ENCODE data around the gene UNKL. TPM values are rescaled to one million over a fixed set of nuclear protein-coding genes. Genes with fewer than 3 reads are reported as not detected.
A peak's percentile ranks its signal among the peaks of the same experiment; 100 is the strongest.

Gene UNKL
- total RNA-seq, 4 donors from 2014 or later, result 15.2 to 86.4 (median 24.2) TPM

- Histone ChIP-seq H3K4me1 (peaks cover 10 to 19% (median 15%) of the 10 kb centered on the region in 4 donors), H3K4me3 (peak overlapping the region; percentile 25 to 60 (median 49)), H3K36me3 (peaks cover 0 to 7% (median 0%) of the 10 kb centered on the region in 4 donors), H3K9me3 (no peaks in the 10 kb centered on the region), H3K27me3 (no peaks in the 10 kb centered on the region), H3K27ac (peak overlapping the region; percentile 45 to 80 (median 60))
- TF ChIP-seq POLR2A (IDR thresholded peaks at IDR 0.05), result no peak
- TF ChIP-seq POLR2AphosphoS5 (IDR thresholded peaks at IDR 0.05), result peak in 1 of 3 donors; percentile 36
- TF ChIP-seq EP300 (IDR thresholded peaks at IDR 0.05; ENCODE audit: low read depth), result no peak
- no peak for TF ChIP-seq CTCF (IDR thresholded peaks at IDR 0.05)
- intact Hi-C loops (cut with DNase I; ENCODE audit: low total_unique reads) (no loop called here), in situ Hi-C loops (cut with MboI; ENCODE audit: low pct_ligation_motif_present in 1 of 4, low pct_unique_long_range_greater_than_20kb in 1 of 4, low sequenced_read_pairs in 3 of 4) (no loop called here)
- 13 to 50% methylated on average over 1 to 25 of the region's 31 CpGs for WGBS, 2 donors (ENCODE audit: low coverage in 1 of 2)
- peak; percentile 72 for DNase-seq
Observed at GRCh38 chr16:1378804-1379303, 35.6 kb downstream of the UNKL start.

GRCh38 chr16:1378087-1378803 is 36.3 kb downstream of the UNKL start:
- no peaks in the 10 kb centered on the region for H3K27me3 ChIP-seq
- peak overlapping the region in 1 of 4 donors; percentile 80 for H3K27ac ChIP-seq
- in situ Hi-C loops (cut with MboI; ENCODE audit: low pct_ligation_motif_present in 1 of 4, low pct_unique_long_range_greater_than_20kb in 1 of 4, low sequenced_read_pairs in 3 of 4) (no loop called here), intact Hi-C loops (cut with DNase I; ENCODE audit: low total_unique reads) (no loop called here)
- no peak for TF ChIP-seq POLR2A (IDR thresholded peaks at IDR 0.05)
- TF ChIP-seq CTCF (IDR thresholded peaks at IDR 0.05), result no peak
- TF ChIP-seq POLR2AphosphoS5 (IDR thresholded peaks at IDR 0.05), result no peak
- TF ChIP-seq EP300 (IDR thresholded peaks at IDR 0.05; ENCODE audit: low read depth), result no peak
- H3K4me3 ChIP-seq, result peak overlapping the region in 2 of 4 donors; percentile 52 to 60
- no peaks in the 10 kb centered on the region for H3K9me3 ChIP-seq
- peaks cover 0 to 7% (median 0%) of the 10 kb centered on the region in 4 donors for H3K36me3 ChIP-seq
- 90% methylated on average over 18 of the region's 25 CpGs; no CpG with 5 or more reads in 1 of the 2 donors for WGBS, 2 donors (ENCODE audit: low coverage in 1 of 2)
- H3K4me1 ChIP-seq, result peaks cover 10 to 19% (median 15%) of the 10 kb centered on the region in 4 donors
- DNase-seq, result no peak

- intact Hi-C loops (cut with DNase I; ENCODE audit: low total_unique reads) (no loop called here), in situ Hi-C loops (cut with MboI; ENCODE audit: low pct_ligation_motif_present in 1 of 4, low pct_unique_long_range_greater_than_20kb in 1 of 4, low sequenced_read_pairs in 3 of 4) (no loop called here)
- H3K4me3 ChIP-seq, result no peak overlapping the region
- no peaks in the 10 kb centered on the region for H3K9me3 ChIP-seq
- peaks cover 10 to 19% (median 15%) of the 10 kb centered on the region in 4 donors for H3K4me1 ChIP-seq
- no peak overlapping the region for H3K27ac ChIP-seq
- peaks cover 0 to 7% (median 0%) of the 10 kb centered on the region in 4 donors for H3K36me3 ChIP-seq
- WGBS, 2 donors (ENCODE audit: low coverage in 1 of 2), result 94% methylated on average over 10 of the region's 10 CpGs; no CpG with 5 or more reads in 1 of the 2 donors
- no peak for TF ChIP-seq EP300 (IDR thresholded peaks at IDR 0.05; ENCODE audit: low read depth)
- no peak for TF ChIP-seq CTCF (IDR thresholded peaks at IDR 0.05)
- no peak for TF ChIP-seq POLR2AphosphoS5 (IDR thresholded peaks at IDR 0.05)
- TF ChIP-seq POLR2A (IDR thresholded peaks at IDR 0.05), result no peak
- DNase-seq, result no peak
- H3K27me3 ChIP-seq, result no peaks in the 10 kb centered on the region
Observed at GRCh38 chr16:1377406-1378010, 37.0 kb downstream of the UNKL start.

GRCh38 chr16:1375741-1376410 is 38.6 kb downstream of the UNKL start:
- in situ Hi-C loops (cut with MboI; ENCODE audit: low pct_ligation_motif_present in 1 of 4, low pct_unique_long_range_greater_than_20kb in 1 of 4, low sequenced_read_pairs in 3 of 4), result no loop called here
- 94% methylated on average over 19 of the region's 19 CpGs; no CpG with 5 or more reads in 1 of the 2 donors for WGBS, 2 donors (ENCODE audit: low coverage in 1 of 2)
- TF ChIP-seq POLR2A (IDR thresholded peaks at IDR 0.05) (no peak), POLR2AphosphoS5 (IDR thresholded peaks at IDR 0.05) (no peak), EP300 (IDR thresholded peaks at IDR 0.05; ENCODE audit: low read depth) (no peak), CTCF (IDR thresholded peaks at IDR 0.05) (no peak)

More at GRCh38 chr16:1375741-1376410, 38.6 kb downstream of the UNKL start:
- Histone ChIP-seq H3K27ac (no peak overlapping the region), H3K9me3 (no peaks in the 10 kb centered on the region), H3K36me3 (no peaks in the 10 kb centered on the region), H3K27me3 (no peaks in the 10 kb centered on the region), H3K4me1 (peaks cover 10 to 19% (median 15%) of the 10 kb centered on the region in 4 donors), H3K4me3 (no peak overlapping the region)
- no peak for DNase-seq
- intact Hi-C loops (cut with DNase I; ENCODE audit: low total_unique reads), result no loop called here
